Measurements from ENCODE around the gene NLGN3. TPM values are rescaled to one million over a fixed set of nuclear protein-coding genes. Genes with fewer than 3 reads are reported as not detected.

Gene NLGN3
- total RNA-seq, 2 donors from 2014 or later: 1.1 to 1.8 TPM

- H3K4me1 ChIP-seq (ENCODE audit: control insufficient read depth in 1 of 2, low read depth in 2 of 2): no peaks in the 10 kb centered on the region
- DNase-seq (ENCODE audit: low spot score): no peak
- no peak overlapping the region for H3K27ac ChIP-seq
- no peak for TF ChIP-seq CTCF (IDR thresholded peaks at IDR 0.05)
- no peaks in the 10 kb centered on the region for H3K36me3 ChIP-seq
- H3K9me3 ChIP-seq: no peaks in the 10 kb centered on the region
- no peak for ATAC-seq (ENCODE audit: insufficient number of reproducible peaks, low FRiP score, low read depth)
- H3K27me3 ChIP-seq (replicated peaks; ENCODE audit: insufficient read depth): no peaks in the 10 kb centered on the region
- H3K4me3 ChIP-seq: no peak overlapping the region
Measured at GRCh38 chrX:71170660-71171059, 26.0 kb downstream of the NLGN3 start.

- ATAC-seq (ENCODE audit: insufficient number of reproducible peaks, low FRiP score, low read depth) (no peak), DNase-seq (ENCODE audit: low spot score) (no peak)
- Histone ChIP-seq H3K36me3 (no peaks in the 10 kb centered on the region), H3K27me3 (replicated peaks; ENCODE audit: insufficient read depth) (no peaks in the 10 kb centered on the region), H3K4me1 (ENCODE audit: control insufficient read depth in 1 of 2, low read depth in 2 of 2) (no peaks in the 10 kb centered on the region), H3K27ac (no peak overlapping the region), H3K4me3 (no peak overlapping the region), H3K9me3 (no peaks in the 10 kb centered on the region)
- TF ChIP-seq CTCF (IDR thresholded peaks at IDR 0.05): no peak
Measured at GRCh38 chrX:71171110-71171801, 26.6 kb downstream of the NLGN3 start.

GRCh38 chrX:71173440-71173839, 28.8 kb downstream of the NLGN3 start:
- Histone ChIP-seq H3K4me1 (ENCODE audit: control insufficient read depth in 1 of 2, low read depth in 2 of 2) (no peaks in the 10 kb centered on the region), H3K27me3 (replicated peaks; ENCODE audit: insufficient read depth) (no peaks in the 10 kb centered on the region), H3K9me3 (no peaks in the 10 kb centered on the region), H3K4me3 (no peak overlapping the region), H3K27ac (no peak overlapping the region), H3K36me3 (no peaks in the 10 kb centered on the region)
- DNase-seq (ENCODE audit: low spot score) (no peak), ATAC-seq (ENCODE audit: insufficient number of reproducible peaks, low FRiP score, low read depth) (no peak)
- no peak for TF ChIP-seq CTCF (IDR thresholded peaks at IDR 0.05)

GRCh38 chrX:71174795-71175194, 30.2 kb downstream of the NLGN3 start:
- no peak for DNase-seq (ENCODE audit: low spot score)
- ATAC-seq (ENCODE audit: insufficient number of reproducible peaks, low FRiP score, low read depth): no peak
- Histone ChIP-seq H3K27me3 (replicated peaks; ENCODE audit: insufficient read depth) (no peaks in the 10 kb centered on the region), H3K9me3 (no peaks in the 10 kb centered on the region), H3K4me3 (no peak overlapping the region), H3K27ac (no peak overlapping the region), H3K36me3 (no peaks in the 10 kb centered on the region), H3K4me1 (ENCODE audit: control insufficient read depth in 1 of 2, low read depth in 2 of 2) (no peaks in the 10 kb centered on the region)
- TF ChIP-seq CTCF (IDR thresholded peaks at IDR 0.05): no peak

GRCh38 chrX:71175531-71175930, 30.9 kb downstream of the NLGN3 start:
- Histone ChIP-seq H3K9me3 (no peaks in the 10 kb centered on the region), H3K36me3 (no peaks in the 10 kb centered on the region), H3K27me3 (replicated peaks; ENCODE audit: insufficient read depth) (no peaks in the 10 kb centered on the region), H3K4me3 (no peak overlapping the region), H3K27ac (no peak overlapping the region), H3K4me1 (ENCODE audit: control insufficient read depth in 1 of 2, low read depth in 2 of 2) (no peaks in the 10 kb centered on the region)
- no peak for ATAC-seq (ENCODE audit: insufficient number of reproducible peaks, low FRiP score, low read depth)
- TF ChIP-seq CTCF (IDR thresholded peaks at IDR 0.05): no peak
- DNase-seq (ENCODE audit: low spot score): no peak

Data from thoracic aorta (tissue), 2 donors.